Pancreas (tissue), 10 donors: Measurements from ENCODE around the gene EXOC4. TPM values are rescaled to one million over a fixed set of nuclear protein-coding genes. Genes with fewer than 3 reads are reported as not detected.

Experiments used
- ATAC-seq, 4 donors: fragments of 200-7000 bp; cut with Tn5 transposase; one replicate each; pipeline versions ENCODE4 v1.8.0 to v1.9.1; 2020; ENCODE audit warnings: mild to moderate bottlenecking in 4 of 4, moderate library complexity in 4 of 4
- DNase-seq, 6 donors: peaks; one replicate each; pipeline ENCODE4 v3.0.0-alpha.2; 2020
- FAIRE-seq: peaks from 2 replicates; lab custom pipeline; 2012; peaks lifted over from hg19 to GRCh38; lab: Jason Lieb, UNC
- H3K27ac ChIP-seq, 4 donors: fragments of 200-600 bp; sonication (generic); 1 replicate in 3 of 4; 2 replicates in 1 of 4; pipeline versions ENCODE4 v1.5.0 to v1.8.0; 2020
- H3K27me3 ChIP-seq, 4 donors: fragments of 200-600 bp; one replicate each; pipeline ENCODE4 v1.8.0; 2021
- H3K36me3 ChIP-seq, 3 donors: fragments of 200-600 bp; sonication (generic) in 1 of 3; one replicate each; pipeline versions ENCODE4 v1.5.0 to v1.8.0; 2020 to 2021
- H3K4me1 ChIP-seq, 3 donors: fragments of 200-600 bp; one replicate each; pipeline ENCODE4 v1.8.0; 2021
- H3K4me3 ChIP-seq, 4 donors: fragments of 200-600 bp; sonication (generic) in 2 of 4; one replicate each; pipeline versions ENCODE4 v1.5.0 to v1.8.0; 2020 to 2021
- H3K9me3 ChIP-seq, 4 donors: fragments of 200-600 bp; one replicate each; pipeline ENCODE4 v1.8.0; 2021
- WGBS, 2 donors: extraction: QIAGEN DNeasy Blood & Tissue Kit; methylation state at CpG; one replicate each; pipeline ENCODE4 v1.1.7; 2013; 5-methylcytosine and 5-hydroxymethylcytosine counted together
- intact Hi-C, 3 donors: fragments of 100-400 bp; cut with DNase I; formaldehyde crosslinking; loops; one replicate each; pipeline versions ENCODE4 v1.11.1 to v1.14.2; 2022
- polyA plus RNA-seq, 2 donors: library from polyadenylated mRNA; stranded (reverse); fragments of 200-250 nt; gene quantifications; one replicate each; pipeline ENCODE4 v1.2.3, GENCODE V29; 2013
- total RNA-seq, 6 donors: library from RNA; stranded (reverse); fragmentation: NEBNext Ultra II Directional in 4 of 6; extraction: Animal tissue kit (Norgen Biotek cat#: 25700) in 4 of 6; gene quantifications; one replicate each; pipeline versions ENCODE4 v1.2.1 to v1.2.4, GENCODE V29; 2021 to 2023
- TF ChIP-seq, protein P1 (sequence below), 4 donors: fragments of 200-600 bp; sonication (generic) in 3 of 4; IDR thresholded peaks; one replicate each; pipeline versions ENCODE4 v1.5.0 to v1.8.0; 2021; ENCODE audit warnings: antibody characterized with exemption in 4 of 4
- donor health status: healthy with polysubstance abuse.
- donor health status: DM: no; HTN: no; CAD: no; lungs with moderate emphysema.
- donor health status: DM: no; HTN: no; CAD: no.
- donor health status: control.
- donor health status: control.
- donor health status: Bipolar disorder and iron deficiency.
- donor health status: DM: yes; HTN: yes; CAD: no.
- donor health status: DM: no; HTN: no; CAD: no.
- donor health status: DM: no; HTN: no; CAD: no.
- donor health status: DM: yes; HTN: yes; CAD: no.

The EXOC4 gene
- total and polyA plus RNA-seq, 8 donors = 13.4 to 81.2 (median 53.8) TPM

DNA sequence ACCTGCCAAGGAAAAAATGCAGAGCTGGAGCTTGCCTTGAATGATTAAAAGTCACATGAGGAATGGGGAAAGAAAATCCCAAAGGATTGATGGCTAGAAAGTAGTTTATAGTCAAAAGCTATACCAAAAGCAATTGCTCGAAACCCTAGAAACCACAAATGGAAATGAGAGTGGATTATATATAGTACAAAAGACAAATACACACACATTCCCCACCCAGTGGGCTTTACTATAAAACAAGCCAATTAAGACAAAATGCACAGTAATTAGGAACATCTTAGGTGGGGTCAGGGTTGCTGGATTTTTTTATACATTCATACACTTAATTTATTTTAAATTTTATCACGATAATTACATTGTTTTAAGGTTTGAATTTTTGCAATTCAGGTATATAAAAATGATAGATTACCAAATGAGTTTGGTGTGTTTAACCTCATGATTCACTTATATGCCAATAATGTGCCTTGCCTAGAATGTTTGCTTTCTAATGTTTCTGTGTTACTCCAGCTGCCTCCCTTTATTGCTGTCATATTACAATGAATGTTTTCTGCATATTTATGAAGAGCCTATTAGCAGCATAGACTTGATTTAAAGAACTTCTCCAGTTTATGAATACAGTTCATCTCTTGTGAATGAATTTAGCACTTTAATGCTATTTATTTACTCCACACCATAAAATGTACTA is 421.3 kb downstream of the EXOC4 start:
- intact Hi-C loops = no loop called here
- Histone ChIP-seq H3K36me3 (no peaks in the 10 kb centered on the region), H3K27ac (no peak overlapping the region), H3K27me3 (no peaks in the 10 kb centered on the region), H3K4me1 (peaks cover 0 to 6% (median 2%) of the 10 kb centered on the region in 3 donors), H3K4me3 (no peak overlapping the region), H3K9me3 (no peaks in the 10 kb centered on the region)
- DNase-seq = no peak
- TF ChIP-seq, protein P1, sequence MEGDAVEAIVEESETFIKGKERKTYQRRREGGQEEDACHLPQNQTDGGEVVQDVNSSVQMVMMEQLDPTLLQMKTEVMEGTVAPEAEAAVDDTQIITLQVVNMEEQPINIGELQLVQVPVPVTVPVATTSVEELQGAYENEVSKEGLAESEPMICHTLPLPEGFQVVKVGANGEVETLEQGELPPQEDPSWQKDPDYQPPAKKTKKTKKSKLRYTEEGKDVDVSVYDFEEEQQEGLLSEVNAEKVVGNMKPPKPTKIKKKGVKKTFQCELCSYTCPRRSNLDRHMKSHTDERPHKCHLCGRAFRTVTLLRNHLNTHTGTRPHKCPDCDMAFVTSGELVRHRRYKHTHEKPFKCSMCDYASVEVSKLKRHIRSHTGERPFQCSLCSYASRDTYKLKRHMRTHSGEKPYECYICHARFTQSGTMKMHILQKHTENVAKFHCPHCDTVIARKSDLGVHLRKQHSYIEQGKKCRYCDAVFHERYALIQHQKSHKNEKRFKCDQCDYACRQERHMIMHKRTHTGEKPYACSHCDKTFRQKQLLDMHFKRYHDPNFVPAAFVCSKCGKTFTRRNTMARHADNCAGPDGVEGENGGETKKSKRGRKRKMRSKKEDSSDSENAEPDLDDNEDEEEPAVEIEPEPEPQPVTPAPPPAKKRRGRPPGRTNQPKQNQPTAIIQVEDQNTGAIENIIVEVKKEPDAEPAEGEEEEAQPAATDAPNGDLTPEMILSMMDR (IDR thresholded peaks at IDR 0.05) = no peak
- FAIRE-seq = no peak
- WGBS, 2 donors = 94 to 95% methylated on average over 2 of the region's 2 CpGs
- ATAC-seq = no peak

DNA sequence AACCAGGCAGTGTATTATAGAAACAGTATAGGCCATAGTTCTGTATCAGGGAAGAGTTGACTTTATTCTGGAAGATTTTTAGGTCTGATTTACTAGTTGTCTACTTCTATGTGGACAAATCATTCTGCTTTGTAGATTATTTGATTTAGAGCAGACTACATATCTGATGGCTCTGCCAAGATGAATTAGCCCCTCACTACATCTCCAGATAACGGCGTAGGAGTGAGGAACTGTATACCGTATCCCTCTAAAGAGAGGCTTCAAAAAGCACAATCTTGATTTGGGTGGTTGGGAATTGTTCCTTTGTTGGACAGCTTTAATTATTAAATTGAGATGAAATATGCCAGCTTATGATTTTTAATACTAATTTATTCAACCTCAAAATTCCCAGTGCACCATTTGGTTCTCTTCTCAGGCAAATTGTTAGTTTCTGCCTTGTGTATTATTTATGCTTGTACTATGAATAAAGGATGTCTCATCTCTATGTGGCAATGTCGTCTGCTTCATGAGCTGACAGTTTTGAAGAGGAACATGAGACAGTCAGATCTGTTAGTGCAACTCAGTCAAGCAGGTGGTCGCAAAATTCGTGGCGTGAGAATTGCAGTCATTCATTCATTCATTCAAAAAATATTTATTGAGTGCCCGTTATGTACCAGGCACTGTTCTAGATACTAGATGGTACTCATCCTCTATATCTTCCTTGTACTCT is 422.8 kb downstream of the EXOC4 start:
- TF ChIP-seq, protein P1 (IDR thresholded peaks at IDR 0.05) = no peak
- H3K4me1 ChIP-seq = peaks cover 0 to 6% (median 2%) of the 10 kb centered on the region in 3 donors
- intact Hi-C loops = no loop called here
- 96 to 98% methylated on average over 8 of the region's 8 CpGs for WGBS, 2 donors
- H3K36me3 ChIP-seq = no peaks in the 10 kb centered on the region
- no peaks in the 10 kb centered on the region for H3K27me3 ChIP-seq
- no peak for FAIRE-seq
- no peaks in the 10 kb centered on the region for H3K9me3 ChIP-seq
- no peak for DNase-seq
- no peak for ATAC-seq
- H3K4me3 ChIP-seq = no peak overlapping the region
- no peak overlapping the region for H3K27ac ChIP-seq

DNA sequence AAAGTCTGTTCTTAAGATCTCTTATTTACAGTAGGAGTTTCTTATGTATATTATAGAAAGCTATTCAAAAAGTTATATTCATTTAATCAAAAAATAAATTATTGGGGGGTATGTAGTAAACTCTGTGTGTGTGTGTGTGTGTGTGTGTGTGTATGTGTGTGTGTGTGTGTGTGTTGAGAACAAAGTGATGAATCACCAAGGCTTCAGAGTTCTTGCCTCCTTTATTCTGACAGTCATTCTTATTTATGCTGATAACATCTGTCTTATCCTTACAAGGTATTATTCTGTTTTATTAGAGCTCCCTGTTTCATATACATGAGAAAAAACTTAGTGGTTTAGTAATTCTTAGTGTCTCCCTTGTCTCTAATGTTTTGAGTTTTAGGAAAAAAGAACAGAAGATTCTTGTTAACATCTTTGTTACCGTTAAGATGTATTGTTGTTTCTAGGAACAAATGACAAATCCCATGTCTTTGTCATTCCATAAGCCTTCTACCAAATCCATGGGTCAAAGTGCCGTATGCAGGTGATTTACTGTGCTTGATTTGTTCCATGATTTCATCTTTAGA is 424.0 kb downstream of the EXOC4 start:
- H3K4me3 ChIP-seq = no peak overlapping the region
- H3K27me3 ChIP-seq = no peaks in the 10 kb centered on the region
- H3K4me1 ChIP-seq = peaks cover 0 to 6% (median 2%) of the 10 kb centered on the region in 3 donors
- ATAC-seq (no peak), DNase-seq (no peak), FAIRE-seq (no peak)
- TF ChIP-seq, protein P1 (IDR thresholded peaks at IDR 0.05) = no peak
- intact Hi-C loops = no loop called here
- H3K27ac ChIP-seq = no peak overlapping the region
- no peaks in the 10 kb centered on the region for H3K36me3 ChIP-seq
- 77 to 78% methylated on average over 2 of the region's 2 CpGs for WGBS, 2 donors
- no peaks in the 10 kb centered on the region for H3K9me3 ChIP-seq

DNA sequence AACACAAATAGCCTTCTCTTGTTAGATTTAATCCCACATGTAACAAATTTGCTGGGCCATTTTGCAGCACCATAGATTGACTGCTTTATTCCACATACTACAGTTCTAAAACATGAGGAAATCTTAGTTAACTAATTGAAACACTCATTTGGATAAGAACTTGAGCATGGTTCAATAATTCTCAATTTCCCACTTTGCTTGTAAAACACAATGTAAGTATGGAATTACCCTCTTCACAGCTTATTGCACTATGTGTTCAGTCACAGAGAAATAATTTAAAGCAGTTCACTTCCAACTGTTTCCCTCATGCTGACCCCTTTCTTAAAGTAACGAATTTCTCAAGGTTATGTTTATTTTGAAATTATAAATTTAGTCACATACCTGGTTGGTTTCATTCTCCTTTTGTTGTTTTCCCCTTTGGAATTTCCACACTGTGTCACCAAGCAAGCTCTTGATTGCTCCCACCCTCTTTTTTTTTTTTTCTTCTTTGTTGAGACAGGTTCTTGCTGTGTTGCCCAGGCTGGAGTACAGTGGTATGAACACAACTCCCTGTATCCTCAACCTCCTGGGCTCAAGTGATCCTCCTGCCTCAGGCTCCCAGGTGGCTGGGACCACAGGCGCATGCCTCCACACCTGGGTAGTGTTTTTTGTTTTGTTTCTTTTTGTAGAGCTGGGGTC is 425.4 kb downstream of the EXOC4 start:
- Histone ChIP-seq H3K27ac (no peak overlapping the region), H3K27me3 (no peaks in the 10 kb centered on the region), H3K9me3 (no peaks in the 10 kb centered on the region), H3K4me3 (no peak overlapping the region), H3K36me3 (no peaks in the 10 kb centered on the region), H3K4me1 (peaks cover 0 to 6% (median 2%) of the 10 kb centered on the region in 3 donors)
- ATAC-seq = no peak
- intact Hi-C loops = no loop called here
- DNase-seq = no peak
- TF ChIP-seq, protein P1 (IDR thresholded peaks at IDR 0.05) = no peak
- WGBS, 2 donors = 89 to 90% methylated on average over 2 of the region's 2 CpGs
- FAIRE-seq = no peak
